Natural killer cell treated with Interleukin-12 subunit alpha and Interleukin-12 subunit beta and Interleukin-15 and Interleukin-18, amount 100 ng/mL, for 72 hours (primary cell): ENCODE data around the gene TRUB1. TPM values are rescaled to one million over a fixed set of nuclear protein-coding genes. Genes with fewer than 3 reads are reported as not detected.
"Not testable (repeated sequence)": the region's sequence is repeated elsewhere in the genome, so short reads cannot be mapped to it uniquely, and the experiment has no call there.

Experiments
- ATAC-seq, 2 donors: fragments of 150-1000 bp; cut with Tn5 transposase in 1 of 2; sonication (Bioruptor Pico), chemical (Tn5 transposase) in 1 of 2; 2 replicates each; pipeline ENCODE4 v1.10.0; 2021
- DNase-seq: peaks from one replicate; pipeline ENCODE4 v3.0.0; 2022; ENCODE audit warnings: low spot score
- H3K27ac Mint-ChIP-seq, 2 donors: 1 replicate in 1 of 2; 2 replicates in 1 of 2; pipeline ENCODE4 v1.8.0; 2022; ENCODE audit warnings: mixed read lengths in 2 of 2, mild to moderate bottlenecking in 1 of 2, moderate library complexity in 1 of 2
- H3K27me3 Mint-ChIP-seq, 2 donors: 1 replicate in 1 of 2; 2 replicates in 1 of 2; pipeline ENCODE4 v1.8.0; 2022; ENCODE audit warnings: mixed read lengths in 2 of 2
- H3K36me3 Mint-ChIP-seq: one replicate; pipeline ENCODE4 v1.8.0; 2022; ENCODE audit warnings: mixed read lengths
- H3K4me1 Mint-ChIP-seq, 2 donors: 1 replicate in 1 of 2; 2 replicates in 1 of 2; pipeline ENCODE4 v1.8.0; 2022; ENCODE audit warnings: low read depth in 2 of 2, mixed read lengths in 2 of 2, mild to moderate bottlenecking in 1 of 2
- H3K4me3 Mint-ChIP-seq: one replicate; pipeline ENCODE4 v1.8.0; 2022; ENCODE audit warnings: mixed read lengths
- H3K9me3 Mint-ChIP-seq: 2 replicates; pipeline ENCODE4 v1.8.0; 2022; ENCODE audit warnings: mixed read lengths
- total RNA-seq, 2 donors: library from RNA; stranded (reverse); gene quantifications; one replicate each; pipeline ENCODE4 v1.2.3, GENCODE V29; 2022

TRUB1 gene
- total RNA-seq, 2 donors from 2014 or later = 10.4 to 19.4 TPM

DNA sequence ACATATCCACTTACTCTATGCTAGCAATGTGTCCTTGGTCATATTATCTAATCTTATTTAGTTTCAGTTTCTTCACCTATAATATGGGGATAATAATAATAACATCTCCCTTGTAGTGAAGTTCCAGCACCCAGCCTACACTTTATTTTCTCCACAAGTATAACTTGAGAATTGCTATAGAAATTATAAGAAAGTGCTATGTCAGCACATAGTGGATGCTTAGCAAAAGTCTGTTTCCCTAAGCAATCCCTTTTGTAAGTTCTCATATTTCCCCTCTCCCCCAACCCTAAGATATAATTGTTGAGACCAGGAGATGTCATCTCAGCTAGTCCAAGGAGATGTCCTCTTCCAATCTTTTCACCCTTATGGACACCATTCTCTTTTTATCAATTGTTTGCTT, 5.8 kb upstream of the TRUB1 start:
- DNase-seq = no peak
- Mint-ChIP-seq H3K9me3 (no peaks in the 10 kb centered on the region), H3K27me3 (peaks cover 6 to 10% of the 10 kb centered on the region in 2 donors), H3K27ac (no peak overlapping the region), H3K36me3 (no peaks in the 10 kb centered on the region), H3K4me3 (no peak overlapping the region), H3K4me1 (no peaks in the 10 kb centered on the region)
- ATAC-seq = no peak

DNA sequence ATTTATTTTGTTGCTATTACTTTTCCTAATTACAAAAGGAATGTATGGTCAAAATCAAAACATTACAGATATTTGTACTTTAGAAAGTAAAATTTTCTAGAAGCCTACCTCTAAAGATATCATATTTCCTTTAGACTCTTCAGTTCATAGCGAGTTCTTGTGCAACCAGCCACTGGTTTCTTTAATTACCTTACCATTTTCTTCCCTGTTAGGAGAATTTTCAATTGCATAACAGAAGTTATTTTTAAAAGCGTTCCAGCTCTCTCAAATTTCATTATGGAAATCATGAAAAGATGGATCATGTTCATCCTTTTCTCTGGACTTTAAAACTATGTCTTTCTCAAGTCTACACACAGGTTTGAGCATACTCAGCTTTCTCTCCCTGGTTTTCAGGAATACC, 5.0 kb upstream of the TRUB1 start:
- no peak for ATAC-seq
- H3K36me3 Mint-ChIP-seq = no peaks in the 10 kb centered on the region
- H3K4me1 Mint-ChIP-seq = no peaks in the 10 kb centered on the region
- no peak overlapping the region for H3K4me3 Mint-ChIP-seq
- no peak for DNase-seq
- H3K27me3 Mint-ChIP-seq = peaks cover 0 to 10% of the 10 kb centered on the region in 2 donors
- H3K27ac Mint-ChIP-seq = no peak overlapping the region
- no peaks in the 10 kb centered on the region for H3K9me3 Mint-ChIP-seq

DNA sequence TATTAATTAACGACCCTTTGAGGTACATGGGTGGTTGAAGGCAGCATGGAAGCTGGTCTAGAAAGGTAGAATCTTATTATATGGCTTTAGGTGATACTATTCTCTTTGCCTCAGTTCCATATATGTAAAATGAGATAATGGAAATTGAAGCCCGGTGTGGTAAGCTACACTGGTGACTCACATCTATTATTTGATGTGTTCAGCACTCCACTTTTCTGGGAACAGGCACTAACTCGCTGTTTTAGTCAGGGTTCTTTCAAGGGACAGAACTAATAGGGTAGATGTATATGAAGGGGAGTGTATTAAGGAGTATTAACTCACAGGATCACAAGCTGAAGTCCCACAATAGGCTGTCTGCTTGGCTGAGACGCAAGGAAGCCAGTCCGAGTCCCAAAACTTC, 4.4 kb upstream of the TRUB1 start:
- Mint-ChIP-seq H3K4me1 (peaks cover 0 to 3% of the 10 kb centered on the region in 2 donors), H3K36me3 (no peaks in the 10 kb centered on the region), H3K27me3 (peaks cover 0 to 10% of the 10 kb centered on the region in 2 donors), H3K9me3 (no peaks in the 10 kb centered on the region), H3K4me3 (no peak overlapping the region), H3K27ac (no peak overlapping the region)
- no peak for ATAC-seq
- no peak for DNase-seq

DNA sequence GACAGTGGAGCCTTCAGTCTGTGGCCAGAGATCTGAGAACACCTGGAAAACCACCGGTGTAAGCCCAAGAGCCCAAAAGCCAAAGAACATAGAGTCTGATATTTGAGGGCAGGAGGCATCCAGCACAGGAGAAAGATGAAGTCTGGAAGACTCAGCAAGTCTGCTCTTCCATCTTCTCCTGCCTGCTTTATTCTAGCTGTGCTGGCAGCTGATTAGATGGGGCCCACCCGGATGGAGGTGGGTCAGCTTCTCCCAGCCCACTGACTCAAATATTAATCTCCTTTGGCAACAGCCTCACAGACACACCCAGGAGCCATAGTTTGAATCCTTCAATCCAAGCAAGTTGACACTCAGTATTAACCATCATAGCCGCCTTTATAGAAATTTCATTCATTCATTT, 4.0 kb upstream of the TRUB1 start:
- not testable (repeated sequence) for H3K4me3 Mint-ChIP-seq, DNase-seq, H3K27ac Mint-ChIP-seq, H3K4me1 Mint-ChIP-seq, H3K27me3 Mint-ChIP-seq, H3K9me3 Mint-ChIP-seq, H3K36me3 Mint-ChIP-seq, ATAC-seq

DNA sequence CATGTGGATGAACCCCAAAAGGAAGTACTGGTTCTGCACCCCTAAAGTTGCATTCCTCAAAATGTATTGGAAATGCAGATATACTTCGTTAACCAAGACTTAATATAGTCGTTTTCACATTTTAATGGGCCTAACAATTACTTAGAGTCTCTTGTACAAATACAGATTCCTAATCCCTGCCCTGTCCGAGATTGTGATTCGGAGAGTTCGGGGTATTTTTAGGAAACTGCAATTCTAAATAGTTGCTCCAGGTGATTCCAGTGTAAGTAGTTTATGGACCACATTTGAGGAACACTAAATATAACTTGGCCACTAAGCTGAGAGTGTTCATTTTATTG, 830 bp downstream of the TRUB1 start:
- Mint-ChIP-seq H3K4me3 (peak overlapping the region; percentile 96), H3K36me3 (peaks cover 4% of the 10 kb centered on the region), H3K27ac (peak overlapping the region; percentile 92 to 97), H3K9me3 (no peaks in the 10 kb centered on the region), H3K27me3 (no peaks in the 10 kb centered on the region), H3K4me1 (peaks cover 21 to 22% of the 10 kb centered on the region in 2 donors)
- ATAC-seq (no peak), DNase-seq (no peak)

DNA sequence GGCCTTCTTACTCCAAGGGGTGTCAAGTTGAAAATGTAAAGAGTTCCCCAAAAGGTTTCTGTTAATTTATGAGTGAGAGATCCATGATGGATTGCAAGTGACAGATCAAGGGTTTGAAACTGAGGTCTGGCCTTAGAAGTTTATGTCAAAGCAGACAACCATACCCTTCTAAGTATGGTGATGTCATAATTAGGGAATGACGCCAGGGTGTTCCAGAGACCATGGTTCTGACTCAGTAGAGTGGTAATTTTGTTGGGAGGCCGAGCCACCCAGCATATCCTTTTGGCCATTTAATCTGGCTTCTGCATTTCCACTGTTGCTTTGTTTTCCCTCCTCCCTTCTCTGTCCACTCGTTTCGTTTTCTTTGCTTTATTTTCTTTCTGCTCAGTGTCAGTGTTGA, 2.7 kb downstream of the TRUB1 start:
- no peak for ATAC-seq
- no peak for DNase-seq
- H3K36me3 Mint-ChIP-seq = peaks cover 12% of the 10 kb centered on the region
- H3K4me3 Mint-ChIP-seq = no peak overlapping the region
- H3K27ac Mint-ChIP-seq = peak overlapping the region in 1 of 2 donors; percentile 97
- peaks cover 21 to 25% of the 10 kb centered on the region in 2 donors for H3K4me1 Mint-ChIP-seq
- H3K27me3 Mint-ChIP-seq = no peaks in the 10 kb centered on the region
- H3K9me3 Mint-ChIP-seq = no peaks in the 10 kb centered on the region

DNA sequence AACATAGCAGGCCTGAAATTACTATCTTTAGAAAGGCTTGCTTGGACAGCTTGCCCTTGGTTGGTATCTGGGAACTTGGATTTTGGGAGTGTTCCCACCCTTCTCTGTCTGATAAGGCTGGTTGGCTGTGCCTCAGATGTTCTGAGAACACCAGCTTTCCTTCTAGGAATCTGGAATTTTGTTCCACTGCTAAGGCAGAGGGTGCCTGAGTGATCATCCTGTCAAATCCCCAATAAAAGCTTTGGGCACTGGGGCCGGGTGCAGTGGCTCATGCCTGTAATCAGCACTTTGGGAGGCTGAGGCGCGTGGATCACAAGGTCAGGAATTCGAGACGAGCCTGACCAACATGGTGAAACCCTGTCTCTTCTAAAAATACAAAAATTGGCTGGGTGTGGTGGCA, 5.0 kb downstream of the TRUB1 start:
- H3K9me3 Mint-ChIP-seq = no peaks in the 10 kb centered on the region
- H3K4me1 Mint-ChIP-seq = peaks cover 22 to 29% of the 10 kb centered on the region in 2 donors
- DNase-seq (no peak), ATAC-seq (no peak)
- no peak overlapping the region for H3K4me3 Mint-ChIP-seq
- H3K36me3 Mint-ChIP-seq = peaks cover 13% of the 10 kb centered on the region
- no peaks in the 10 kb centered on the region for H3K27me3 Mint-ChIP-seq
- H3K27ac Mint-ChIP-seq = no peak overlapping the region

DNA sequence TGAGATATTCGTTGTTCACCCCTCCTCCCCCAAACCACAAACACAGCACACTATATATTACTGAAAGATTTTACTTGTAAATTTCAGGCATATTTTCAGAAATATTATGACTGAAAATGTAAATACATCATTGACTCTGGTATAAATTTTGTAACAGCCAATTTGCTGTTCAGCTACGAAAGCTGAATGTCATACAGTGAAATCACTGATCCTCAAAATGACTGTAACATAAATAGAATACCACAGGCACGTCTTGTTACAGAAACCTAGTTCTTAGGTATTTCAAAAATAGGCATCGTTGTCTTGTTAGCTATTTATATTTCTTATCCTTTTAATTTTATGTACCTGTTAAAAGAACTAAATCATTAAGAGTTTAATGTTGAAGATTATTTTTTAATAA, 15.1 kb downstream of the TRUB1 start:
- Mint-ChIP-seq H3K27ac (no peak overlapping the region), H3K36me3 (peaks cover 17% of the 10 kb centered on the region), H3K27me3 (no peaks in the 10 kb centered on the region), H3K9me3 (no peaks in the 10 kb centered on the region), H3K4me1 (peaks cover 18 to 37% of the 10 kb centered on the region in 2 donors), H3K4me3 (no peak overlapping the region)
- ATAC-seq (no peak), DNase-seq (no peak)

DNA sequence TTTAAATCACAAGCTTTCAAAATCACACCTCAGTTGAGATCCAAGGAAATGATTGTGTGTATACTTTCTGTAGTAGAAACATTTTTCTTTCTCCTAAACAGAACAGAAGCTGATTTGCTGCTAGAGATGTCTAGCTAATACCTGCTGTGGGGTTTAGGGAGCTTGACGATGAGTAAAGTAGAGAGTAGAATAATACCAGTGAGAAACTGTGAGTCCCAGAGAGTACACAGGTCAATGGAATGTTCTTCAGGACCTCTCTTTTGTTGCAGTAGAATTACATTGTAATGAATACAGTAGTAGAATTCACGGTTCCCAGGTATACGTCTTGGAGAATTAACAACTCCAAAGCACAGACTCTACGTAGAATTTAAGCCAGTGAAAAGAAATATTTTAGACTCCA, 18.0 kb downstream of the TRUB1 start:
- H3K9me3 Mint-ChIP-seq = no peaks in the 10 kb centered on the region
- H3K4me1 Mint-ChIP-seq = peaks cover 7 to 23% of the 10 kb centered on the region in 2 donors
- no peaks in the 10 kb centered on the region for H3K27me3 Mint-ChIP-seq
- no peak for DNase-seq
- ATAC-seq = no peak
- peaks cover 7% of the 10 kb centered on the region for H3K36me3 Mint-ChIP-seq
- H3K27ac Mint-ChIP-seq = no peak overlapping the region
- no peak overlapping the region for H3K4me3 Mint-ChIP-seq

DNA sequence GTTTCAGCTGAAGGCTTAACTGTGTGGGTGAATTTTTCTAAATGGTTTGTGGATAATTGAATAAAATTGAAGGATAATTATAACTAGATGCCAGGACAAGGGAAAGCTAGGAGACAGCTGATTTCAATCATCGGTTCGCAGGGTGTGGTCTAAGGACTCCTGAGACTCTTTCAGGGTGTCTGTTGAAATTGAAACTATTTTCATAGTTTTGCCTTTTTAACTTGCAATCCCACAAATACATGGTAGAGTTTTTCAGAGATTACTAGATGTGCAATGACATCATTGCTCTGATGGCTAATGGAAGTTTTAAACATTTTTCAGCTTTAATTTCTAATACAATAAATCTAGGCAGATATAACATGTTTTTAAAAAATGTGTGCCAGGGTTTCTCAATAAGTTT, 18.5 kb downstream of the TRUB1 start:
- no peak overlapping the region for H3K27ac Mint-ChIP-seq
- peaks cover 7% of the 10 kb centered on the region for H3K36me3 Mint-ChIP-seq
- no peak overlapping the region for H3K4me3 Mint-ChIP-seq

DNA sequence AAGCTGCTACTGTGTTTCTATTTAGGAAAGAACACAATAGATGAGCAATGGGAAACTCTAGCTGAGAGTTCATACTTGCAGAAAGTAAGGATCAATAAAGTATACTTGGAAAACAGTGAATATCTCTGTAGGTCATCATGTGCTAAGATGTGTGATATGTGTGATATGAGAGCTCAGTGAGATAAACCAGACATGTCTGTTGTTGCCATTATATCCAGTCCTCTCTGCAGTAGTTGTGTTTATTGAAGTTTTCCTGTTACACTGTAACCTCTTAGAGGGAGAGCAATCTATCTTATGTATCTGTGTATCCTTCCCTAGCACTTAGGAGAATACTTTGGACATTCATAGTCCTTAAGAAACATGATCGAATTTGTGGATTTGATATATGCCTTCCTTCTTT, 19.1 kb downstream of the TRUB1 start:
- Mint-ChIP-seq H3K27me3 (no peaks in the 10 kb centered on the region), H3K9me3 (no peaks in the 10 kb centered on the region), H3K27ac (no peak overlapping the region), H3K4me1 (peaks cover 7 to 23% of the 10 kb centered on the region in 2 donors), H3K4me3 (no peak overlapping the region), H3K36me3 (peaks cover 7% of the 10 kb centered on the region)
- no peak for DNase-seq
- ATAC-seq = no peak

More for the DNA sequence above, 18.5 kb downstream of the TRUB1 start:
- Mint-ChIP-seq H3K4me1 (peaks cover 7 to 23% of the 10 kb centered on the region in 2 donors), H3K27me3 (no peaks in the 10 kb centered on the region), H3K9me3 (no peaks in the 10 kb centered on the region)
- ATAC-seq = no peak
- no peak for DNase-seq

DNA sequence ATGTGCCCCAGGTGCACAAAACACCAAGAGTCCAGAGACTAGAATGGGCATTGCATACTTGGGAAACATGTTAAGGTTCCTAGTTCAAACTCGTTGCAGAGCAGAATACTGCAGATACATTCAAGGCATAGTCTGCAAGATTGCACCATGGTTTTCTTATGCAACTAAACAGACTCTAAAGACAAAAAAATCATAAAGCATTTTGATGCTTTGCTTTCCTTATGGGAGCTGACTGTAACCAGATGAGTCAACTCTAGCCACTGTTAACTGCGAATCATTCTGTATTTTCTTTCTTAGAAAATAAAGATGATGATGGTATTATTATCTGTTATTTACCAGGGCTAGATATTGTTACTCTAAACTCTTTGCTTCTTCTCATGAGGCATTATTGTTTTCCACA, 19.7 kb downstream of the TRUB1 start:
- Mint-ChIP-seq H3K9me3 (no peaks in the 10 kb centered on the region), H3K27me3 (no peaks in the 10 kb centered on the region), H3K36me3 (peaks cover 7% of the 10 kb centered on the region), H3K27ac (no peak overlapping the region), H3K4me1 (peaks cover 6 to 23% of the 10 kb centered on the region in 2 donors), H3K4me3 (no peak overlapping the region)
- no peak for DNase-seq
- ATAC-seq = no peak

DNA sequence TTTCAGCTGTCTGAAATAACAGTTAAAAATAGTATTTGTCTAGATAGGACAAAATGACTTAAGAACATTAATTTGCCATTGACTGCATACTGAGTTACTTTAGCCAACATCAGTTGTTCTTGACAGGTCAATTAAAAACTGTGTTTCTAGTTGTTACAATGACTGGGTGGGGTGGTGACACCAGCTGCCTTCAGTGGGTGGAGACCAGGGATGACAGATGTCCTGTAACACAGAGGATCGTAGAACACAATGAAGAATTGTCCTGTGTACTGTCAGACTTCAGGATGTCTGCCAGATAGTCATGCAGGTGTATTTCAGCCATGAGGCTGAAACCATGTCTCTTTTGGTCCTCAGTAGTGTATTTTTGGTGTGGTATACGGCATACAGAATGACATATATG, 24.4 kb downstream of the TRUB1 start:
- Mint-ChIP-seq H3K27me3 (no peaks in the 10 kb centered on the region), H3K4me1 (peaks cover 8 to 16% of the 10 kb centered on the region in 2 donors), H3K36me3 (no peaks in the 10 kb centered on the region), H3K4me3 (no peak overlapping the region), H3K27ac (no peak overlapping the region), H3K9me3 (no peaks in the 10 kb centered on the region)
- no peak for ATAC-seq
- DNase-seq = no peak

DNA sequence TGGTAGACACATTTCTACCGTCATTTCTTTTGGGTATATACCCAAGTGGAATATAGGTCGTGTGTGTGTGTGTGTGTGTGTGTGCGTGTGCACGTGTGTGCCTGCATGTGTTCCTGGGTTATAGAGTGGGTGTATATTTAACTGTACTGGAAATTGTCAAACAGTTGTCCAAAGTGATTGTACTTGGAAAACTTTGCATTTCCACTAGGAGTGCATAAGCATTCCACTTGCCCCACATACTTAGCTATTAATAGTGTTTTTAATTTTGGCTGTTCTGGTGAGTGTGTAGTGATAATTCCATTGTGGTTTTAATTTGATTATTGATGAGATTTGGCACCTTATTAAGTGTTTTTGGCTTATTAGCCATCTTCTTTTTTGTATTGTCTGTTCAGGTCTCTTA, 25.9 kb downstream of the TRUB1 start:
- Mint-ChIP-seq H3K4me3 (no peak overlapping the region), H3K36me3 (no peaks in the 10 kb centered on the region)

DNA sequence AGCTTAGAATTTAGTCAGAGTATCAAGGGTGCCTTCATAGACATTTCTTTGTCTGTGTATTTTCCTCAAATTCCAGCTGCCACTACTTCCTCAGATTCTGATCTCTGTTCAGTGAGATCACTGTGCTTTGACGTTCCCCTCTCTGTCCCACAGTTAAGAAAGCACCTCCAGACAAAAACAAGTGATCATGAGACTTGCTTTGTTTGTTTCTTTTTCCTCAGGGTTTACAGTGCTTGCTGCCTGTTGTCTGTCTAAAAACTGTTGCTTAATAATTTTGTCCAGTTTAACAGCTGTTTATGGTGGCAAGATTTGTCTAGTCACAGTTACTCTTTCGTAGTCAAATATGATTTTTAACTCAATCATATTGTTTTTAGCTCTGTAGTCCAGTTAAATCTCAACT, 29.1 kb downstream of the TRUB1 start:
- Mint-ChIP-seq H3K27me3 (no peaks in the 10 kb centered on the region), H3K27ac (no peak overlapping the region)

More for the DNA sequence above, 25.9 kb downstream of the TRUB1 start:
- DNase-seq = no peak
- no peak overlapping the region for H3K27ac Mint-ChIP-seq
- H3K9me3 Mint-ChIP-seq = no peaks in the 10 kb centered on the region
- ATAC-seq = no peak
- H3K27me3 Mint-ChIP-seq = no peaks in the 10 kb centered on the region
- H3K4me1 Mint-ChIP-seq = peaks cover 15 to 23% of the 10 kb centered on the region in 2 donors

More for the DNA sequence above, 29.1 kb downstream of the TRUB1 start:
- Mint-ChIP-seq H3K36me3 (no peaks in the 10 kb centered on the region), H3K4me3 (no peak overlapping the region), H3K9me3 (no peaks in the 10 kb centered on the region), H3K4me1 (peaks cover 21 to 28% of the 10 kb centered on the region in 2 donors)
- DNase-seq (no peak), ATAC-seq (no peak)
